ENCODE data around the gene AVP. TPM values are rescaled to one million over a fixed set of nuclear protein-coding genes. Genes with fewer than 3 reads are reported as not detected.

AVP gene
- total RNA-seq, 1 donor from 2014 or later, result not detected

- H3K4me3 Mint-ChIP-seq, result no peak overlapping the region
Measured at GRCh38 chr20:3101737-3102574, 17.4 kb upstream of the AVP start.

GRCh38 chr20:3101251-3101650 is 16.7 kb upstream of the AVP start:
- no peaks in the 10 kb centered on the region for H3K4me1 Mint-ChIP-seq
- H3K27me3 Mint-ChIP-seq (ENCODE audit: low read depth), result no peaks in the 10 kb centered on the region
- H3K36me3 Mint-ChIP-seq, result no peaks in the 10 kb centered on the region
- no peak overlapping the region for H3K4me3 Mint-ChIP-seq
- TF ChIP-seq CTCF (IDR thresholded peaks at IDR 0.05; ENCODE audit: unreplicated experiment), result no peak
- no peaks in the 10 kb centered on the region for H3K9me3 Mint-ChIP-seq
- no peak overlapping the region for H3K27ac Mint-ChIP-seq
- DNase-seq (ENCODE audit: low spot score in 2 of 2, unreplicated experiment in 2 of 2), result no peak

More at GRCh38 chr20:3101737-3102574, 17.4 kb upstream of the AVP start:
- no peak for TF ChIP-seq CTCF (IDR thresholded peaks at IDR 0.05; ENCODE audit: unreplicated experiment)
- Mint-ChIP-seq H3K27ac (no peak overlapping the region), H3K4me1 (no peaks in the 10 kb centered on the region), H3K36me3 (peaks cover under 1% of the 10 kb centered on the region), H3K9me3 (no peaks in the 10 kb centered on the region), H3K27me3 (ENCODE audit: low read depth) (no peaks in the 10 kb centered on the region)
- no peak for DNase-seq (ENCODE audit: low spot score in 2 of 2, unreplicated experiment in 2 of 2)

- Mint-ChIP-seq H3K27ac (no peak overlapping the region), H3K9me3 (no peaks in the 10 kb centered on the region), H3K4me3 (no peak overlapping the region), H3K27me3 (ENCODE audit: low read depth) (no peaks in the 10 kb centered on the region), H3K4me1 (no peaks in the 10 kb centered on the region), H3K36me3 (no peaks in the 10 kb centered on the region)
- TF ChIP-seq CTCF (IDR thresholded peaks at IDR 0.05; ENCODE audit: unreplicated experiment), result no peak
- DNase-seq (ENCODE audit: low spot score in 2 of 2, unreplicated experiment in 2 of 2), result no peak
Measured at GRCh38 chr20:3100480-3100879, 16.0 kb upstream of the AVP start.

GRCh38 chr20:3094848-3095629 is 10.5 kb upstream of the AVP start:
- Mint-ChIP-seq H3K4me1 (peaks cover 2% of the 10 kb centered on the region), H3K9me3 (no peaks in the 10 kb centered on the region), H3K36me3 (no peaks in the 10 kb centered on the region), H3K27me3 (ENCODE audit: low read depth) (peaks cover 5% of the 10 kb centered on the region), H3K4me3 (no peak overlapping the region), H3K27ac (no peak overlapping the region)
- DNase-seq (ENCODE audit: low spot score in 2 of 2, unreplicated experiment in 2 of 2), result no peak
- no peak for TF ChIP-seq CTCF (IDR thresholded peaks at IDR 0.05; ENCODE audit: unreplicated experiment)

- H3K27me3 Mint-ChIP-seq (ENCODE audit: low read depth), result peaks cover 11% of the 10 kb centered on the region
- H3K4me1 Mint-ChIP-seq, result peaks cover 2% of the 10 kb centered on the region
- no peak for TF ChIP-seq CTCF (IDR thresholded peaks at IDR 0.05; ENCODE audit: unreplicated experiment)
- H3K9me3 Mint-ChIP-seq, result no peaks in the 10 kb centered on the region
- no peaks in the 10 kb centered on the region for H3K36me3 Mint-ChIP-seq
- H3K27ac Mint-ChIP-seq, result no peak overlapping the region
- DNase-seq (ENCODE audit: low spot score in 2 of 2, unreplicated experiment in 2 of 2), result no peak
- H3K4me3 Mint-ChIP-seq, result no peak overlapping the region
Measured at GRCh38 chr20:3093861-3094361, 9.4 kb upstream of the AVP start.

Measured in mesothelial cell of epicardium (in vitro differentiated cells).